ENCODE results near the gene DHRS4.
A peak's percentile ranks its signal among the peaks of the same experiment; 100 is the strongest.
"Not testable (repeated sequence)": the region's sequence is repeated elsewhere in the genome, so short reads cannot be mapped to it uniquely, and the experiment has no call there.

DHRS4 gene

DNA sequence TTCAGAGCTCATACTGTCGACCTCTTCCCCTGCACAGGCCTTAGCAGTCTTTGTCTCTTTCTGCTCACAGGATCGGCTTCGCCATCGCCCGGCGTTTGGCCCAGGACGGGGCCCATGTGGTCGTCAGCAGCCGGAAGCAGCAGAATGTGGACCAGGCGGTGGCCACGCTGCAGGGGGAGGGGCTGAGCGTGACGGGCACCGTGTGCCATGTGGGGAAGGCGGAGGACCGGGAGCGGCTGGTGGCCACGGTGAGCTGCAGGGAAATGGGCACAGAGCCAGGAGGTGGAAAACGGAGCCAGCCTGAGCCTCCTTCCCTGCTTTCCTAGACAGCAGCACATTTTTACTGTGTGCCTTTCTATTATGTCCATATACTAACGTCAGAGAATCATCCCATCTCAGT lies 1.4 kb downstream of the DHRS4 start:
- H3K36me3 ChIP-seq (ENCODE audit: control insufficient read depth in 2 of 2, insufficient read depth in 2 of 2, low read length in 2 of 2); H3K9ac ChIP-seq (ENCODE audit: low read depth in 1 of 2, low read length in 2 of 2): not testable (repeated sequence)
- peak overlapping the region in 1 of 2 donors; percentile 89 for H3K4me3 ChIP-seq (ENCODE audit: low read length in 2 of 2)

DNA sequence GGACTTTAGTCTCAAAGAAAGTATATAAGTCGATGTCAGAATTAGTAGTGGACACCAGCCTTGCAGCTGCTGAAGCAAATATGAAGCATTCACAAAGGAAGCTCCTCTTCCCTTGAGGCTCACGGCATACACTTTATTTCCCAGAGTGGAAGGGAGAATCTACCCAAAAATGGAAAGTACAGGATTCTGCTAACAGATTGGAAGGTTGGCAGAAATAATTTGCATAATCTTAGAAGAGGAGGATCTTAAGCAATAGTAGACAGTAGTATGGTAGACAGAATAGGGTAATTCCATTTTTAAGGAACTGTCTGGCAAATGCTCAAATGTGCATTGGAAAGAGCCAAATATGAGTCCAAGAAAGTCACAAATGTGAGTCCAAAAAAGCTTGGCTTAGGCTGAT lies 2.2 kb downstream of the DHRS4 start:
- H3K4me1 ChIP-seq (ENCODE audit: control insufficient read depth in 2 of 2, insufficient read depth in 2 of 2, low read length in 2 of 2) = peaks cover 9 to 17% of the 10 kb centered on the region in 2 donors
- not testable (repeated sequence) for H3K4me3 ChIP-seq (ENCODE audit: low read length in 2 of 2); H3K9me3 ChIP-seq (ENCODE audit: control insufficient read depth in 2 of 2, low read length in 2 of 2); H3K36me3 ChIP-seq (ENCODE audit: control insufficient read depth in 2 of 2, insufficient read depth in 2 of 2, low read length in 2 of 2); H3K9ac ChIP-seq (ENCODE audit: low read depth in 1 of 2, low read length in 2 of 2); H3K27ac ChIP-seq (ENCODE audit: low read depth in 2 of 2, low read length in 2 of 2); H3K27me3 ChIP-seq (ENCODE audit: control insufficient read depth in 2 of 2, insufficient read depth in 2 of 2, low read length in 2 of 2)

More for the DNA sequence above, 1.4 kb downstream of the DHRS4 start:
- not testable (repeated sequence) for H3K27me3 ChIP-seq (ENCODE audit: control insufficient read depth in 2 of 2, insufficient read depth in 2 of 2, low read length in 2 of 2); H3K27ac ChIP-seq (ENCODE audit: low read depth in 2 of 2, low read length in 2 of 2); H3K9me3 ChIP-seq (ENCODE audit: control insufficient read depth in 2 of 2, low read length in 2 of 2)
- H3K4me1 ChIP-seq (ENCODE audit: control insufficient read depth in 2 of 2, insufficient read depth in 2 of 2, low read length in 2 of 2) = peaks cover 9 to 17% of the 10 kb centered on the region in 2 donors

DNA sequence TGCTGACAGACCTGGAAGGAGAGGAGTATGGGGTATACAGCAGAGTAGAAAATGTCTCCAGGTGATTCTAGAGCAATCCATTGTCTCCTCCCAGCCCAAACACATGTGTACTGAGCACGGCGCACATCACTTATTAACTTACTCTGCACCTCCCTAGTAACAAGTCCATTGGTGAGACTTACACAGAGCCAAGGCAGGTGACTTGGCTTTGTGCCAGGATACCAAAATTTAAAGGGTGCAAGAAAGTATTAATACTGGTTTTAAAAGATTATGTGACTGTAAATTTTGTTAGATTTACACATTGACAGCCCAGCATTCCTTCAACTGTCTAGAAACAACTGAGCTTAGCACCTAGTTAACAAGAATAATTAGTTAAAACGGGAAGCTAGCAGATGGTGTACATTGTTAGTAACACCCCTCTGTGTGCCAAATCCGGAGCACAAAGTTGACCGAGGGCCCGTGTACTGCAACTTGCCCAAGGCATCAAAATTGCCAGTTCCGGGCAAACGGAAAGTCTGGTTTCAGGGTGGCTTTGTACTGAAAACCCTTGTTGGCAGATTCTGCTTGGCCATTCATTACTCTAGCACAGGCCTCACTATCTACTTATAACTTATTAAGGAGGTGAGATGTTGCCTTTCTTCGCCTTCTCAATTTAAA lies 4.5 kb downstream of the DHRS4 start:
- not testable (repeated sequence) for H3K36me3 ChIP-seq (ENCODE audit: control insufficient read depth in 2 of 2, insufficient read depth in 2 of 2, low read length in 2 of 2); H3K27me3 ChIP-seq (ENCODE audit: control insufficient read depth in 2 of 2, insufficient read depth in 2 of 2, low read length in 2 of 2); H3K27ac ChIP-seq (ENCODE audit: low read depth in 2 of 2, low read length in 2 of 2); H3K4me3 ChIP-seq (ENCODE audit: low read length in 2 of 2); H3K9ac ChIP-seq (ENCODE audit: low read depth in 1 of 2, low read length in 2 of 2); H3K9me3 ChIP-seq (ENCODE audit: control insufficient read depth in 2 of 2, low read length in 2 of 2)
- peaks cover 7 to 14% of the 10 kb centered on the region in 2 donors for H3K4me1 ChIP-seq (ENCODE audit: control insufficient read depth in 2 of 2, insufficient read depth in 2 of 2, low read length in 2 of 2)

GRCh38 chr14:23960899-23961298 lies 7.3 kb downstream of the DHRS4 start:
- not testable (repeated sequence) for H3K4me1 ChIP-seq (ENCODE audit: control insufficient read depth in 2 of 2, insufficient read depth in 2 of 2, low read length in 2 of 2); H3K27me3 ChIP-seq (ENCODE audit: control insufficient read depth in 2 of 2, insufficient read depth in 2 of 2, low read length in 2 of 2); H3K9ac ChIP-seq (ENCODE audit: low read depth in 1 of 2, low read length in 2 of 2); H3K27ac ChIP-seq (ENCODE audit: low read depth in 2 of 2, low read length in 2 of 2); H3K9me3 ChIP-seq (ENCODE audit: control insufficient read depth in 2 of 2, low read length in 2 of 2); H3K4me3 ChIP-seq (ENCODE audit: low read length in 2 of 2); H3K36me3 ChIP-seq (ENCODE audit: control insufficient read depth in 2 of 2, insufficient read depth in 2 of 2, low read length in 2 of 2)

GRCh38 chr14:23961704-23962103 lies 8.1 kb downstream of the DHRS4 start:
- not testable (repeated sequence) for H3K4me1 ChIP-seq (ENCODE audit: control insufficient read depth in 2 of 2, insufficient read depth in 2 of 2, low read length in 2 of 2); H3K9ac ChIP-seq (ENCODE audit: low read depth in 1 of 2, low read length in 2 of 2); H3K36me3 ChIP-seq (ENCODE audit: control insufficient read depth in 2 of 2, insufficient read depth in 2 of 2, low read length in 2 of 2); H3K9me3 ChIP-seq (ENCODE audit: control insufficient read depth in 2 of 2, low read length in 2 of 2); H3K4me3 ChIP-seq (ENCODE audit: low read length in 2 of 2); H3K27me3 ChIP-seq (ENCODE audit: control insufficient read depth in 2 of 2, insufficient read depth in 2 of 2, low read length in 2 of 2); H3K27ac ChIP-seq (ENCODE audit: low read depth in 2 of 2, low read length in 2 of 2)

DNA sequence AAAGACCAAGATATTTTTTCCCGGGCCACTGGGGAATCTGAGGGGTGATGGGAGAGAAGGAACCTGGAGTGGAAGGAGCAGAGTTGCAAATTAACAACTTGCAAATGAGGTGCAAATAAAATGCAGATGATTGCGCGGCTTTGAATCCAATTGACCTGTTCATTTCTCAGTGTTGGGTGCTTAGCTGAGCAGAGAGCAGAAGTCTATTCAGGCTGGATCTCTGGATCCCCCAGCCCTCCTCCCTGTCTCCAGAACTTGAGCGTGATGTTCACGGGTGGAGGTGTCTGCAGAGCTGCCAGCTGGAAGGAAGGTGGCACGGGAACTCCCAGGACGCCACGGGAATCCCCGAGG lies 15.5 kb downstream of the DHRS4 start:
- not testable (repeated sequence) for H3K4me1 ChIP-seq (ENCODE audit: control insufficient read depth in 2 of 2, insufficient read depth in 2 of 2, low read length in 2 of 2); H3K36me3 ChIP-seq (ENCODE audit: control insufficient read depth in 2 of 2, insufficient read depth in 2 of 2, low read length in 2 of 2); H3K27ac ChIP-seq (ENCODE audit: low read depth in 2 of 2, low read length in 2 of 2); H3K9me3 ChIP-seq (ENCODE audit: control insufficient read depth in 2 of 2, low read length in 2 of 2); H3K4me3 ChIP-seq (ENCODE audit: low read length in 2 of 2); H3K27me3 ChIP-seq (ENCODE audit: control insufficient read depth in 2 of 2, insufficient read depth in 2 of 2, low read length in 2 of 2); H3K9ac ChIP-seq (ENCODE audit: low read depth in 1 of 2, low read length in 2 of 2)

DNA sequence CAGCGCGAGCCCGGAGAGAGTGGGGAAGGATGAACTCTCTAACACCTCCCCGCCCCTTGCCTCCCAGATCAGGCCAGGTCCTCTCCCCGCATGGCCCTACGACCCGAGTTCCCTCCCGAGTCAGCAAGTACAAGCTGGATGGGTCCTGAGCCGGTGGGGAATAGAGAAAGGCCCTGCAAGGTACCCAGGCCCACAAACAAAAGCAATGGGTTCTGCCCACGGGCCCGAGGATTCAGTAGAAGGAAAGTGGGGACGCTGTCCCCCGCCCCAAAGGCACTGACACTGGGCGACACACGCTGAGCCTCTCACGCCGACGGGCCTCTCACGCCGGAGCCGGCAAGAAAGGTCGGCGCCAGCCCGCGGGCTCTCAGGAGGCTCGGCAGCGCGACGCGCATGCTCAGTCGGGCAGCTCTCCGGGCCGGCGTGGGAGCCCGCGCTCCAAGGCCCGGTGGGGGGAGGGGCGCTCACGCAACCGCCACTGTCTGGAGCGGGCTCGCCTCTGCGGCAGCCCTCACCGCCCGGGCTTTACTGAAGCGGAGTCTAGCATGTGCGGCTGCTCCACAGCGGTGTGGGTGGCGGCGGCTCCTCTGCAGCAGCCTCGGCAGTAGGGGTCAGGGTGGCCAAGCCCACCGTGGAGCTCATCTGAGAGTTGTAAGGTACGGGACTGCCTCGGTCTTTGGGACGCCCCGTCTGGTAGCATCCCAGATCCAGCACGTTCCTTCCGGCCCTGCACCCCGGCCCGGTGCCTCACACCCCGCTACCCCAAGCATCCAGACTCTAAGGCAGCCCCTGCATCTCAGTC lies 16.1 kb downstream of the DHRS4 start:
- H3K36me3 ChIP-seq (ENCODE audit: control insufficient read depth in 2 of 2, insufficient read depth in 2 of 2, low read length in 2 of 2); H3K27ac ChIP-seq (ENCODE audit: low read depth in 2 of 2, low read length in 2 of 2); H3K4me1 ChIP-seq (ENCODE audit: control insufficient read depth in 2 of 2, insufficient read depth in 2 of 2, low read length in 2 of 2); H3K9me3 ChIP-seq (ENCODE audit: control insufficient read depth in 2 of 2, low read length in 2 of 2); H3K27me3 ChIP-seq (ENCODE audit: control insufficient read depth in 2 of 2, insufficient read depth in 2 of 2, low read length in 2 of 2): not testable (repeated sequence)
- Histone ChIP-seq H3K9ac (ENCODE audit: low read depth in 1 of 2, low read length in 2 of 2) (peak overlapping the region in 1 of 2 donors; percentile 57), H3K4me3 (ENCODE audit: low read length in 2 of 2) (peak overlapping the region; percentile 35 to 37)

DNA sequence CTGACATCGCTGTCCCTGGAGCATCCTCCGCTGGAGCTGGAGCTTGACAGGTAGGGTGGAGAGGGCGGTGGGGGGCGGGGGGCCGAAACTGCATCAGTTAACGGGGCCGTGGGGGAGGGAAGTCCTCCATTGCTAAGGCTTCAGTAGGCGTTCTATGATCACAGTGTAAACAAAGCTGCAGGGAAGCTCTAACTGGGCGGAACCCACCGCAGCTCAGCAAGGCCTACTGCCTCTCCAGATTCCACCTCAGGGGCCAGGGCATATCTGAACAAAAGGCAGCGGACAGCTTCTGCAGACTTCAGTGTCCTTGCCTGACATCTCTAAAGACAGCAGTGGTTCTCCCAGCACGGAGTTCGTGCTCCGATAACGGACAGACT lies 16.7 kb downstream of the DHRS4 start:
- H3K4me3 ChIP-seq (ENCODE audit: low read length in 2 of 2); H3K9ac ChIP-seq (ENCODE audit: low read depth in 1 of 2, low read length in 2 of 2); H3K36me3 ChIP-seq (ENCODE audit: control insufficient read depth in 2 of 2, insufficient read depth in 2 of 2, low read length in 2 of 2); H3K27ac ChIP-seq (ENCODE audit: low read depth in 2 of 2, low read length in 2 of 2); H3K4me1 ChIP-seq (ENCODE audit: control insufficient read depth in 2 of 2, insufficient read depth in 2 of 2, low read length in 2 of 2); H3K9me3 ChIP-seq (ENCODE audit: control insufficient read depth in 2 of 2, low read length in 2 of 2); H3K27me3 ChIP-seq (ENCODE audit: control insufficient read depth in 2 of 2, insufficient read depth in 2 of 2, low read length in 2 of 2): not testable (repeated sequence)

DNA sequence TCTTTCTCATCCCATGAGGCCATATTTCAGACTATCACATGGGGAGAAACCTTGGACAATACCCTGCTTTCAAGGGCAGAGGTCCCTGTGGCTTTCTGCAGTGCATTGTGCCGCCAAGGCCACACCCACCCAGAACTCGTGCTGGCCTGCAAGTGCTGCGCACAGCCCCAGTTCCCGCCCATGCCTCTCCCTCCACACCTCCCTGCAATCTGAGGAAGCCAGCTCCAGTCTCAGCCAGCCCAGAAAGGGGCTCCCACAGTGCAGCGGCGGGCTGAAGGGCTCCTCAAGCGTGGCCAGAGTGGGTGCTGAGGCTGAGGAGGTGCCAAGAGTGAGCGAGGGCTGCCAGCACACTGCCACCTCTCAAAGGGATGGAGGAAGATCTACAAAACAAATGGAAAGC lies 19.6 kb downstream of the DHRS4 start:
- H3K27me3 ChIP-seq (ENCODE audit: control insufficient read depth in 2 of 2, insufficient read depth in 2 of 2, low read length in 2 of 2); H3K4me3 ChIP-seq (ENCODE audit: low read length in 2 of 2); H3K4me1 ChIP-seq (ENCODE audit: control insufficient read depth in 2 of 2, insufficient read depth in 2 of 2, low read length in 2 of 2); H3K9ac ChIP-seq (ENCODE audit: low read depth in 1 of 2, low read length in 2 of 2); H3K9me3 ChIP-seq (ENCODE audit: control insufficient read depth in 2 of 2, low read length in 2 of 2); H3K27ac ChIP-seq (ENCODE audit: low read depth in 2 of 2, low read length in 2 of 2); H3K36me3 ChIP-seq (ENCODE audit: control insufficient read depth in 2 of 2, insufficient read depth in 2 of 2, low read length in 2 of 2): not testable (repeated sequence)

- not testable (repeated sequence) for H3K4me1 ChIP-seq (ENCODE audit: control insufficient read depth in 2 of 2, insufficient read depth in 2 of 2, low read length in 2 of 2); H3K27ac ChIP-seq (ENCODE audit: low read depth in 2 of 2, low read length in 2 of 2); H3K36me3 ChIP-seq (ENCODE audit: control insufficient read depth in 2 of 2, insufficient read depth in 2 of 2, low read length in 2 of 2); H3K27me3 ChIP-seq (ENCODE audit: control insufficient read depth in 2 of 2, insufficient read depth in 2 of 2, low read length in 2 of 2); H3K9ac ChIP-seq (ENCODE audit: low read depth in 1 of 2, low read length in 2 of 2); H3K9me3 ChIP-seq (ENCODE audit: control insufficient read depth in 2 of 2, low read length in 2 of 2); H3K4me3 ChIP-seq (ENCODE audit: low read length in 2 of 2)
Measured at GRCh38 chr14:23974041-23974440, 20.5 kb downstream of the DHRS4 start.
